ENCODE data around the gene LCN10. TPM values are rescaled to one million over a fixed set of nuclear protein-coding genes. Genes with fewer than 3 reads are reported as not detected.

The LCN10 gene
- total and polyA plus RNA-seq, 2 of the 13 experiments (the other 11 are each of a cell fraction or from before 2014, with no cell fraction given): 0.53 to 0.61 TPM

- TF ChIP-seq ZNF512 (CRISPR knock-in tag; IDR thresholded peaks at IDR 0.05) (no peak), MYNN (CRISPR knock-in tag; IDR thresholded peaks at IDR 0.05; ENCODE audit: low read depth) (no peak), ZNF777 (CRISPR knock-in tag; IDR thresholded peaks at IDR 0.05) (no peak), ZNF354B (CRISPR knock-in tag; IDR thresholded peaks at IDR 0.05) (no peak), REST (IDR thresholded peaks at IDR 0.05; ENCODE audit: borderline replicate concordance in 1 of 2, low read depth in 1 of 2, low read length in 2 of 2) (no peak), SKIL (CRISPR knock-in tag; IDR thresholded peaks at IDR 0.05; ENCODE audit: borderline replicate concordance) (no peak), HNRNPUL1 (IDR thresholded peaks at IDR 0.05; ENCODE audit: low read depth, low read length) (no peak), REXO4 (CRISPR knock-in tag; IDR thresholded peaks at IDR 0.05; ENCODE audit: borderline replicate concordance) (no peak), RCOR2 (CRISPR knock-in tag; IDR thresholded peaks at IDR 0.05) (no peak), ZNF576 (CRISPR knock-in tag; IDR thresholded peaks at IDR 0.05) (no peak), ZNF337 (CRISPR knock-in tag; IDR thresholded peaks at IDR 0.05; ENCODE audit: borderline replicate concordance, low read depth) (no peak), DRAP1 (CRISPR knock-in tag; IDR thresholded peaks at IDR 0.05) (no peak; the same call in none of the 2 replicates), SAFB2 (CRISPR knock-in tag; IDR thresholded peaks at IDR 0.05; ENCODE audit: borderline replicate concordance, low read depth) (no peak), GATA4 (IDR thresholded peaks at IDR 0.05; ENCODE audit: borderline replicate concordance, low read depth) (peak; percentile 35; the same call in 1 of the 2 replicates), ZNF24 (IDR thresholded peaks at IDR 0.05) (no peak), MXI1 (IDR thresholded peaks at IDR 0.05; ENCODE audit: borderline replicate concordance, low read depth, low read length) (peak; percentile 52; the same call in 1 of the 3 replicates), TEF (CRISPR knock-in tag; IDR thresholded peaks at IDR 0.05) (no peak), KLF15 (CRISPR knock-in tag; IDR thresholded peaks at IDR 0.05; ENCODE audit: borderline replicate concordance) (no peak)
- TF ChIP-seq, protein P1, sequence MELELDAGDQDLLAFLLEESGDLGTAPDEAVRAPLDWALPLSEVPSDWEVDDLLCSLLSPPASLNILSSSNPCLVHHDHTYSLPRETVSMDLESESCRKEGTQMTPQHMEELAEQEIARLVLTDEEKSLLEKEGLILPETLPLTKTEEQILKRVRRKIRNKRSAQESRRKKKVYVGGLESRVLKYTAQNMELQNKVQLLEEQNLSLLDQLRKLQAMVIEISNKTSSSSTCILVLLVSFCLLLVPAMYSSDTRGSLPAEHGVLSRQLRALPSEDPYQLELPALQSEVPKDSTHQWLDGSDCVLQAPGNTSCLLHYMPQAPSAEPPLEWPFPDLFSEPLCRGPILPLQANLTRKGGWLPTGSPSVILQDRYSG (CRISPR knock-in tag; IDR thresholded peaks at IDR 0.05): no peak
These were observed 45.1 kb upstream of the LCN10 start (continued) for GRCh38 chr9:136787690-136788400.
